Kidney (tissue), 14 donors: ENCODE measurements around the gene ZNF787. TPM values are rescaled to one million over a fixed set of nuclear protein-coding genes. Genes with fewer than 3 reads are reported as not detected.
A peak's percentile ranks its signal among the peaks of the same experiment; 100 is the strongest.

Source experiments
- DNase-seq, 5 donors: peaks; one replicate each; pipeline ENCODE4 v3.0.0-alpha.2; 2013 to 2020
- FAIRE-seq: peaks from 2 replicates; lab custom pipeline; 2012; peaks lifted over from hg19 to GRCh38; lab: Jason Lieb, UNC
- H3K27ac ChIP-seq, 2 donors: one replicate each; pipeline ENCODE4 v1.7.0; 2013; ENCODE audit warnings: low read depth in 2 of 2, low read length in 2 of 2, inconsistent platforms in 1 of 2
- H3K27me3 ChIP-seq: one replicate; pipeline ENCODE4 v1.7.1; 2013; ENCODE audit warnings: low read length, inconsistent platforms; ENCODE audit not compliant: control insufficient read depth, insufficient read depth
- H3K36me3 ChIP-seq, 3 donors: one replicate each; pipeline versions ENCODE4 v1.7.0 to v1.7.1; 2013; ENCODE audit warnings: low read length in 3 of 3, control low read depth in 1 of 3, inconsistent platforms in 1 of 3; ENCODE audit not compliant: insufficient read depth in 3 of 3, control insufficient read depth in 2 of 3
- H3K4me1 ChIP-seq, 3 donors: one replicate each; pipeline versions ENCODE4 v1.7.0 to v1.7.1; 2013; ENCODE audit warnings: low read length in 3 of 3, inconsistent platforms in 1 of 3, low read depth in 1 of 3; ENCODE audit not compliant: control insufficient read depth in 2 of 3, insufficient read depth in 2 of 3
- H3K4me3 ChIP-seq, 3 donors: one replicate each; pipeline versions ENCODE4 v1.7.0 to v1.8.1; 2013; ENCODE audit warnings: low read length in 3 of 3, control low read depth in 1 of 3, inconsistent platforms in 1 of 3
- H3K9ac ChIP-seq, 3 donors: one replicate each; pipeline versions ENCODE4 v1.7.0 to v1.7.1; 2013; ENCODE audit warnings: low read length in 3 of 3, control low read depth in 1 of 3, inconsistent platforms in 1 of 3
- H3K9me3 ChIP-seq, 3 donors: one replicate each; pipeline versions ENCODE4 v1.7.0 to v1.7.1; 2013; ENCODE audit warnings: low read length in 3 of 3, control low read depth in 1 of 3, inconsistent platforms in 1 of 3; ENCODE audit not compliant: control insufficient read depth in 2 of 3, insufficient read depth in 1 of 3
- CTCF ChIP-seq: IDR thresholded peaks from 3 replicates; pipeline ENCODE4 v1.5.1; 2012; ENCODE audit warnings: mild to moderate bottlenecking, moderate library complexity, borderline replicate concordance; ENCODE audit not compliant: insufficient read depth; ENCODE audit errors: extremely low read depth
- intact Hi-C: fragments of 100-400 bp; cut with DNase I; formaldehyde crosslinking; loops from one replicate; pipeline ENCODE4 v1.11.1; 2022
- polyA plus RNA-seq: library from polyadenylated mRNA; stranded (reverse); fragments of 350-450 nt; fragmentation: Illumina TruSeq; extraction: RNeasy Lipid Tissue Mini Kit (QIAGEN cat#74804); gene quantifications from one replicate; pipeline ENCODE4 v1.2.3, GENCODE V29; 2014; ENCODE audit warnings: low read depth, low replicate concordance; ENCODE audit not compliant: insufficient read depth
- total RNA-seq: library from RNA; stranded (reverse); fragmentation: NEBNext Ultra II Directional; extraction: Animal tissue kit (Norgen Biotek cat#: 25700); gene quantifications from one replicate; pipeline ENCODE4 v1.2.1, GENCODE V29; 2021
- donor health status: control.
- donor health status: control.
- donor health status: control.
- donor health status: control.
- donor health status: control.
- donor health status: DM: yes; HTN: yes; CAD: no.
- donor health status: Normal renal cell carcinoma (clear cell type).

Gene ZNF787
- total and polyA plus RNA-seq, 2 donors from 2014 or later = 23.0 to 31.9 TPM

GRCh38 chr19:56133858-56134653 lies 13.0 kb upstream of the ZNF787 start:
- Histone ChIP-seq H3K27ac (no peak overlapping the region), H3K4me1 (peaks cover 0 to 2% (median 0%) of the 10 kb centered on the region in 3 donors), H3K27me3 (no peaks in the 10 kb centered on the region), H3K4me3 (no peak overlapping the region), H3K36me3 (no peaks in the 10 kb centered on the region), H3K9ac (no peak overlapping the region), H3K9me3 (no peaks in the 10 kb centered on the region)
- DNase-seq = peak in 3 of 5 donors; percentile 59 to 69 (median 68)
- TF ChIP-seq CTCF = no peak
- intact Hi-C loops = no loop called here
- FAIRE-seq = no peak

GRCh38 chr19:56132316-56132822 lies 11.3 kb upstream of the ZNF787 start:
- H3K4me3 ChIP-seq = no peak overlapping the region
- H3K4me1 ChIP-seq = peaks cover 0 to 2% (median 0%) of the 10 kb centered on the region in 3 donors
- no peaks in the 10 kb centered on the region for H3K9me3 ChIP-seq
- no peak overlapping the region for H3K9ac ChIP-seq
- no peaks in the 10 kb centered on the region for H3K36me3 ChIP-seq
- intact Hi-C loops = no loop called here
- H3K27ac ChIP-seq = no peak overlapping the region
- FAIRE-seq (no peak), DNase-seq (peak in 4 of 5 donors; percentile 72 to 88 (median 78))
- no peaks in the 10 kb centered on the region for H3K27me3 ChIP-seq
- no peak for TF ChIP-seq CTCF

- TF ChIP-seq CTCF = no peak
- intact Hi-C loops = no loop called here
- peaks cover 0 to 2% (median 0%) of the 10 kb centered on the region in 3 donors for H3K4me1 ChIP-seq
- FAIRE-seq = no peak
- no peak overlapping the region for H3K9ac ChIP-seq
- no peak overlapping the region for H3K27ac ChIP-seq
- no peaks in the 10 kb centered on the region for H3K36me3 ChIP-seq
- H3K4me3 ChIP-seq = no peak overlapping the region
- H3K9me3 ChIP-seq = no peaks in the 10 kb centered on the region
- DNase-seq = no peak
- H3K27me3 ChIP-seq = no peaks in the 10 kb centered on the region
Measured at GRCh38 chr19:56131651-56132050, 10.6 kb upstream of the ZNF787 start.
